HepG2 (cell line): ENCODE results near the gene NDUFA5. TPM values are rescaled to one million over a fixed set of nuclear protein-coding genes. Genes with fewer than 3 reads are reported as not detected.

Experiments used
- AKAP8 ChIP-seq: sonication (generic); formaldehyde crosslinking; IDR thresholded peaks from 2 replicates; pipeline ENCODE4 v1.5.1; 2020; ENCODE audit warnings: mild to moderate bottlenecking, missing genetic modification reagents
- CHCHD3 ChIP-seq: sonication (generic); formaldehyde crosslinking; IDR thresholded peaks from 2 replicates; pipeline ENCODE4 v1.8.0; 2022; ENCODE audit warnings: mild to moderate bottlenecking, missing genetic modification reagents, moderate library complexity
- FOXP1 ChIP-seq, 2 experiments: fragments of 450-650 bp in 1 of 2; IDR thresholded peaks; 2 replicates each; pipeline ENCODE4 v1.6.1; 2017 to 2018; ENCODE audit warnings: antibody characterized with exemption in 1 of 2
- GZF1 ChIP-seq: sonication (generic); formaldehyde crosslinking; IDR thresholded peaks from 2 replicates; pipeline ENCODE4 v1.5.1; 2020; ENCODE audit warnings: mild to moderate bottlenecking, missing genetic modification reagents
- HMGA1 ChIP-seq: sonication (generic); formaldehyde crosslinking; conservative IDR thresholded peaks from 2 replicates; pipeline ENCODE4 v1.4.0; 2020; ENCODE audit warnings: missing genetic modification reagents
- KDM2A ChIP-seq: sonication (generic); formaldehyde crosslinking; IDR thresholded peaks from 2 replicates; pipeline ENCODE4 v1.4.0; 2020; ENCODE audit warnings: low read depth, missing genetic modification reagents, borderline replicate concordance
- POLR2A ChIP-seq, 2 experiments: IDR thresholded peaks; 2 replicates each; pipeline ENCODE4 v1.6.1; 2011; ENCODE audit warnings: low read depth in 2 of 2, low read length in 2 of 2, mild to moderate bottlenecking in 1 of 2, moderate library complexity in 1 of 2; ENCODE audit not compliant: insufficient read depth in 1 of 2
- RBM39 ChIP-seq: fragments of 200-400 bp; formaldehyde crosslinking; IDR thresholded peaks from one replicate; pipeline ENCODE4 v1.6.1; 2018; ENCODE audit warnings: antibody characterized with exemption, mild to moderate bottlenecking, low read depth, low read length; ENCODE audit not compliant: poor library complexity, severe bottlenecking
- SOX5 ChIP-seq: IDR thresholded peaks from 2 replicates; pipeline ENCODE4 v1.6.1; 2016; ENCODE audit warnings: borderline replicate concordance
- TCF12 ChIP-seq, 2 experiments: fragments of 450-650 bp in 1 of 2; sonication (generic) in 1 of 2; formaldehyde crosslinking in 1 of 2; IDR thresholded peaks; 2 replicates each; pipeline versions ENCODE4 v1.6.1 to v1.8.0; 2017 to 2022; ENCODE audit warnings: antibody characterized with exemption in 1 of 2, mild to moderate bottlenecking in 1 of 2, missing genetic modification reagents in 1 of 2, moderate library complexity in 1 of 2
- ZNF383 ChIP-seq: sonication (generic); formaldehyde crosslinking; IDR thresholded peaks from 2 replicates; pipeline ENCODE4 v1.4.0; 2020; ENCODE audit warnings: missing genetic modification reagents, mild to moderate bottlenecking, borderline replicate concordance
- polyA plus RNA-seq, 8 experiments: library from polyadenylated mRNA; depleted of rRNA in 3 of 8; stranded (reverse) in 7 of 8; unstranded in 1 of 8; fragments of >200 nt; fragmentation: Illumina TruSeq in 4 of 8; extraction: Trizol in 4 of 8; gene quantifications; 2 replicates each; pipeline versions ENCODE4 v1.2.1 to v1.2.3, GENCODE V29; 2011 to 2016; ENCODE audit warnings: low read depth in 4 of 8, missing spikeins in 1 of 8, mixed read lengths in 1 of 8; ENCODE audit not compliant: insufficient read depth in 1 of 8
- total RNA-seq, 5 experiments: library from RNA; depleted of rRNA; stranded (reverse); fragments of >200 nt; fragmentation: Illumina TruSeq; extraction: Trizol; gene quantifications; 2 replicates each; pipeline ENCODE4 v1.2.3, GENCODE V29; 2016; ENCODE audit warnings: low read depth in 1 of 5
- TF ChIP-seq, protein P1 (sequence below): sonication (generic); formaldehyde crosslinking; IDR thresholded peaks from 2 replicates; pipeline ENCODE4 v1.4.0; 2020; ENCODE audit warnings: low read depth, mild to moderate bottlenecking, missing genetic modification reagents
- TF ChIP-seq, protein P2 (sequence below): IDR thresholded peaks from 2 replicates; pipeline ENCODE4 v1.6.1; 2016; ENCODE audit warnings: control low read depth
- TF ChIP-seq, protein P3 (sequence below), 2 experiments: sonication (generic) in 1 of 2; formaldehyde crosslinking in 1 of 2; IDR thresholded peaks; 2 replicates each; pipeline versions ENCODE4 v1.4.0 to v1.6.1; 2016 to 2020; ENCODE audit warnings: borderline replicate concordance in 1 of 2, low read depth in 1 of 2, mild to moderate bottlenecking in 1 of 2, missing genetic modification reagents in 1 of 2
- TF ChIP-seq, protein P4 (sequence below): sonication (generic); formaldehyde crosslinking; IDR thresholded peaks from 2 replicates; pipeline ENCODE4 v1.4.0; 2020; ENCODE audit warnings: mild to moderate bottlenecking, missing genetic modification reagents
- TF ChIP-seq, protein P5 (sequence below): sonication (generic); formaldehyde crosslinking; IDR thresholded peaks from 2 replicates; pipeline ENCODE4 v1.4.0; 2020; ENCODE audit warnings: missing genetic modification reagents

Gene NDUFA5
- total and polyA plus RNA-seq, 2 of the 13 experiments (the other 11 are each of a cell fraction or from before 2014, with no cell fraction given) = 16.9 to 55.9 TPM

DNA sequence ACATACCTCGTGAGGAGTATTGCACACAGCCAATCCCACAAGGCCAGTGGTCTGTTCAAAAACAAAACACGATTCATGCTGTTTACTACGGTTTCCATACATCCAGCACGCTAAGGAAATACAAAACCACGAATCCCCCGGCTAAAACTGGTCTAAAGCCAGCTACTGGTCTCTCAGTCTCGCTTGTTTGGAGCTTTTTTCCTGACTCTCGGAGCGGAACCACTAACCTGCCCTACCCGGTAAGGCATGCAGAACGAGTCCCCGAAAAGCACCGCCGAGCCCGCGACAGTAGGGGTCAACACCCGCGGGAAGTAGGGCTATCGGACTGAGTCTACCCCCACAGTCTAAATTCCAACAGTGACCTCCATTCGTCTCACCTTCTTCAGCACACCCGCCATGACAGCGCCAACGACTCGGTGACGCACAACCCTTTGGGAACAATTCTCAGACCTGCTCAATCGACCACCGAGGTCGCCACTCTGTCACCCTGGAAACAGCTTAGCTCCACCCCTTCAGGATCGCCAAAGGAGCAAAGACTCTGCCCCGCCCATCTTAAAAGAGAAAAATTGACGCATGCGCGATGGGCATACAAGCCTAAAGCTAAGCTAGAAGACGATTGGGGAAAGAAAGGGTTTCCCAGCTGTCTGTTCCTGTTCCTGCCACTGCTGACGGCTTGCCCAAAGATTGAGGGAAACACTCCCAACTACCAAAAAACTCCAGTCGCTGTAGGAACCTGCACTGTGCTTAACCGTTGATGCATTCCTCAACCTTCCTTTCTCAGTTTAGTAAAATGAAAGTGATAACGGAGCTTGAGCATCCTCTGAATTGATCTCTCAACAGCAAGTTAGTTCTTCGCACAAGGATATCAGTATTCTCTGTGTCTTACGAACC, at the start of gene NDUFA5 (continued):
- TF ChIP-seq KDM2A (peak; percentile 62; the same call in 1 of the 2 replicates), AKAP8 (CRISPR knock-in tag) (no peak), HMGA1 (no peak), POLR2A (IDR thresholded peaks at IDR 0.05; ENCODE audit: insufficient read depth in 1 of 2, low read depth in 2 of 2, low read length in 2 of 2) (peak; percentile 85 to 86), GZF1 (CRISPR knock-in tag) (no peak), SOX5 (CRISPR knock-in tag) (no peak), RBM39 (peak; percentile 42), ZNF383 (no peak), FOXP1 (IDR thresholded peaks at IDR 0.05) (no peak), FOXP1 (CRISPR knock-in tag; IDR thresholded peaks at IDR 0.05) (no peak), CHCHD3 (no peak), TCF12 (IDR thresholded peaks at IDR 0.05) (no peak), TCF12 (CRISPR knock-in tag; IDR thresholded peaks at IDR 0.05) (no peak)
- TF ChIP-seq, protein P1, sequence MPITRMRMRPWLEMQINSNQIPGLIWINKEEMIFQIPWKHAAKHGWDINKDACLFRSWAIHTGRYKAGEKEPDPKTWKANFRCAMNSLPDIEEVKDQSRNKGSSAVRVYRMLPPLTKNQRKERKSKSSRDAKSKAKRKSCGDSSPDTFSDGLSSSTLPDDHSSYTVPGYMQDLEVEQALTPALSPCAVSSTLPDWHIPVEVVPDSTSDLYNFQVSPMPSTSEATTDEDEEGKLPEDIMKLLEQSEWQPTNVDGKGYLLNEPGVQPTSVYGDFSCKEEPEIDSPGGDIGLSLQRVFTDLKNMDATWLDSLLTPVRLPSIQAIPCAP (CRISPR knock-in tag) = no peak
- TF ChIP-seq, protein P2, sequence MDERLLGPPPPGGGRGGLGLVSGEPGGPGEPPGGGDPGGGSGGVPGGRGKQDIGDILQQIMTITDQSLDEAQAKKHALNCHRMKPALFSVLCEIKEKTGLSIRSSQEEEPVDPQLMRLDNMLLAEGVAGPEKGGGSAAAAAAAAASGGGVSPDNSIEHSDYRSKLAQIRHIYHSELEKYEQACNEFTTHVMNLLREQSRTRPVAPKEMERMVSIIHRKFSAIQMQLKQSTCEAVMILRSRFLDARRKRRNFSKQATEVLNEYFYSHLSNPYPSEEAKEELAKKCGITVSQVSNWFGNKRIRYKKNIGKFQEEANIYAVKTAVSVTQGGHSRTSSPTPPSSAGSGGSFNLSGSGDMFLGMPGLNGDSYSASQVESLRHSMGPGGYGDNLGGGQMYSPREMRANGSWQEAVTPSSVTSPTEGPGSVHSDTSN (CRISPR knock-in tag) = no peak
- TF ChIP-seq, protein P3, sequence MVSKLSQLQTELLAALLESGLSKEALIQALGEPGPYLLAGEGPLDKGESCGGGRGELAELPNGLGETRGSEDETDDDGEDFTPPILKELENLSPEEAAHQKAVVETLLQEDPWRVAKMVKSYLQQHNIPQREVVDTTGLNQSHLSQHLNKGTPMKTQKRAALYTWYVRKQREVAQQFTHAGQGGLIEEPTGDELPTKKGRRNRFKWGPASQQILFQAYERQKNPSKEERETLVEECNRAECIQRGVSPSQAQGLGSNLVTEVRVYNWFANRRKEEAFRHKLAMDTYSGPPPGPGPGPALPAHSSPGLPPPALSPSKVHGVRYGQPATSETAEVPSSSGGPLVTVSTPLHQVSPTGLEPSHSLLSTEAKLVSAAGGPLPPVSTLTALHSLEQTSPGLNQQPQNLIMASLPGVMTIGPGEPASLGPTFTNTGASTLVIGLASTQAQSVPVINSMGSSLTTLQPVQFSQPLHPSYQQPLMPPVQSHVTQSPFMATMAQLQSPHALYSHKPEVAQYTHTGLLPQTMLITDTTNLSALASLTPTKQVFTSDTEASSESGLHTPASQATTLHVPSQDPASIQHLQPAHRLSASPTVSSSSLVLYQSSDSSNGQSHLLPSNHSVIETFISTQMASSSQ (IDR thresholded peaks at IDR 0.05; ENCODE audit: low read depth) = no peak
- TF ChIP-seq, protein P3 (CRISPR knock-in tag; IDR thresholded peaks at IDR 0.05; ENCODE audit: borderline replicate concordance) = peak; percentile 21; the same call in 1 of the 2 replicates
- TF ChIP-seq, protein P4, sequence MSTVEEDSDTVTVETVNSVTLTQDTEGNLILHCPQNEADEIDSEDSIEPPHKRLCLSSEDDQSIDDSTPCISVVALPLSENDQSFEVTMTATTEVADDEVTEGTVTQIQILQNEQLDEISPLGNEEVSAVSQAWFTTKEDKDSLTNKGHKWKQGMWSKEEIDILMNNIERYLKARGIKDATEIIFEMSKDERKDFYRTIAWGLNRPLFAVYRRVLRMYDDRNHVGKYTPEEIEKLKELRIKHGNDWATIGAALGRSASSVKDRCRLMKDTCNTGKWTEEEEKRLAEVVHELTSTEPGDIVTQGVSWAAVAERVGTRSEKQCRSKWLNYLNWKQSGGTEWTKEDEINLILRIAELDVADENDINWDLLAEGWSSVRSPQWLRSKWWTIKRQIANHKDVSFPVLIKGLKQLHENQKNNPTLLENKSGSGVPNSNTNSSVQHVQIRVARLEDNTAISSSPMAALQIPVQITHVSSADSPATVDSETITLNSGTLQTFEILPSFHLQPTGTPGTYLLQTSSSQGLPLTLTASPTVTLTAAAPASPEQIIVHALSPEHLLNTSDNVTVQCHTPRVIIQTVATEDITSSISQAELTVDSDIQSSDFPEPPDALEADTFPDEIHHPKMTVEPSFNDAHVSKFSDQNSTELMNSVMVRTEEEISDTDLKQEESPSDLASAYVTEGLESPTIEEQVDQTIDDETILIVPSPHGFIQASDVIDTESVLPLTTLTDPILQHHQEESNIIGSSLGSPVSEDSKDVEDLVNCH = no peak
- TF ChIP-seq, protein P5, sequence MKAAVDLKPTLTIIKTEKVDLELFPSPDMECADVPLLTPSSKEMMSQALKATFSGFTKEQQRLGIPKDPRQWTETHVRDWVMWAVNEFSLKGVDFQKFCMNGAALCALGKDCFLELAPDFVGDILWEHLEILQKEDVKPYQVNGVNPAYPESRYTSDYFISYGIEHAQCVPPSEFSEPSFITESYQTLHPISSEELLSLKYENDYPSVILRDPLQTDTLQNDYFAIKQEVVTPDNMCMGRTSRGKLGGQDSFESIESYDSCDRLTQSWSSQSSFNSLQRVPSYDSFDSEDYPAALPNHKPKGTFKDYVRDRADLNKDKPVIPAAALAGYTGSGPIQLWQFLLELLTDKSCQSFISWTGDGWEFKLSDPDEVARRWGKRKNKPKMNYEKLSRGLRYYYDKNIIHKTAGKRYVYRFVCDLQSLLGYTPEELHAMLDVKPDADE = no peak
